NCI-H748 (cell line): ENCODE data around the gene TRAF3IP1.
"Not testable (repeated sequence)": the region's sequence is repeated elsewhere in the genome, so short reads cannot be mapped to it uniquely, and the experiment has no call there.

Source experiments
- DNase-seq: peaks from one replicate; lab custom pipeline; 2025; ENCODE audit not compliant: unreplicated experiment; lab: John Stamatoyannopoulos, UW

Gene TRAF3IP1

DNA sequence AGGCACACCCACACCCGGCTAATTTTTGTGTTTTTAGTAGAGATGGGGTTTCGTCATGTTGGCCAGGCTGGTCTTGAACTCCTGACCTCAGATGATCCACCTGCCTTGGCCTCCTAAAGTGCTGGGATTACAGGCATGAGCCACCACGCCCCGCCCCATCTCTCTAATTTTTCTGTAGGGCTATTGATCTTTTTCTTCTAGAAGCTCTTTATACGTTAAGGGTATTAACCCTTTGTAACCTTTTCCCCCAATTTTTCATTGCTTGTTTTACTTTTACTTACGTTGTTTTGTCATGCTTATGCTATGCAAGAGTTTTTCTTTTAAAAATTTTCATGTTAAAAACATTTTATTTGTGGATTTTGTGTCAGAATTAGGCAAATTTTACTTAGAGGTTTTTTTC lies 121.9 kb downstream of the TRAF3IP1 start:
- not testable (repeated sequence) for DNase-seq

DNA sequence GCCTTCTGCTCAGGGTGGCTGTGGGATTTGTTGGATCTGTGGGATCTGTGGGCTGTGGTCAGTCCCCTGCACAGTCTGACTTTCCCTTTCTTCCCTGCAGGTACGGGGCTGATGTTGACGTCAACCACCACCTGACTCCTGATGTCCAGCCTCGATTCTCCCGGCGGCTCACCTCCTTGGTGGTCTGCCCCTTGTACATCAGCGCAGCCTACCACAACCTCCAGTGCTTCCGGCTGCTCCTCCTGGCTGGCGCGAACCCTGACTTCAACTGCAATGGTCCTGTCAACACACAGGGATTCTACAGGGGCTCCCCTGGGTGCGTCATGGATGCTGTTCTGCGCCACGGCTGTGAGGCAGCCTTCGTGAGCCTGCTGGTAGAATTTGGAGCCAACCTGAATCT lies 123.9 kb downstream of the TRAF3IP1 start:
- DNase-seq: no peak

DNA sequence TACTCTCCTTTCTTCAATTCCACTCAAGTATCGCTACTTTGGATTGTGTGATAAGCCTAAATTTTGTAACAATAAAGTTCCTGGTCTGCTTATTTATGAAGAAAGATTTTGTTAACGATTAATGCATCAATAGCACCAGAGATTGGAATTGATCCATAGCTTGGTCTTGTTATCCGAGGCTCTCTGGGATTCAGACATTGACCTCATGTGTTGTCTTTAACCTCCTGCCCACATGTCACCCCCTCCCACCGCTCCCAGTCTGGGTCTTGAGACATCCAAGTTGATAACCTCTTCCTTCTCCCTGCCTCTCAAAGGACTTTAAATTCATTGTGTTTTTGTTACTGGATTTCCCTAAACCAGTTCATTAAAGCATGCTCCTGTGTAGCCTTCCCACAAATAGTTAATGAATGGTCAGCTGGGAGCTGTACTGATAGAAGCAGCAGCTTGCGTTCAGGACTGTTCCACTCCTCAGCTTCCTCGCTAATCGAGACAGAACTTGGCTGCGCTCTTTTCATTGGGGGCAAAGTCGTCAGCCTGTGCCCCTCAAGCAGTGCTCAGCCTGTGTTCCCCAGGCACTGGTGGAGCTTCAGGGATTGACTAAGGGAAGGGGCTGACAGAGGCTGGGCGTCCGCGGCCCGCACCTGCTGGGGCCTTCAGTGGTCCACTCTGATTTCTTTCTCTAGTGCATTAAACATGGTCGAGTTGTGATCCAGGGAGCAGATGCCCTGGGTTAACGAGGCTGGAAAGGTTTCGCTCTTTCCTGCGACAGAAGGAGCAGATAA lies 125.3 kb downstream of the TRAF3IP1 start:
- DNase-seq: no peak

DNA sequence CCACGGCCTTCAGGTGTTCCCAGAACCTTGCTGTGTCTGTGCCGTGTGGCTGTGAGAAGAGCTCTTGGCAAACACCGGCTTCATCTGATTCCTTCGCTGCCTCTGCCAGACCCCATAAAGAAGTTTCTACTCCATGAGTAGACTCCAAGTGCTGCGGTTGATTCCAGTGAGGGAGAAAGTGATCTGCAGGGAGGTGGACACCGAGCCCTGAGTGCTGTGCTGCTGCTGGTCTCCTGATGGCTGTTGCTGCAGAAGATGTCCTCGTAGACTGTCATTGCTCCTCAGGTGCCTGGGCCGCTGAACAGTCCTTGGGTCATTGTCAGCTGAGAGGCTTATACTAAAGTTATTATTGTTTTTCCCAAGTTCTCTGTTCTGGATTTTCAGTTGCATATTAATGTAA lies 126.1 kb downstream of the TRAF3IP1 start:
- DNase-seq: no peak

DNA sequence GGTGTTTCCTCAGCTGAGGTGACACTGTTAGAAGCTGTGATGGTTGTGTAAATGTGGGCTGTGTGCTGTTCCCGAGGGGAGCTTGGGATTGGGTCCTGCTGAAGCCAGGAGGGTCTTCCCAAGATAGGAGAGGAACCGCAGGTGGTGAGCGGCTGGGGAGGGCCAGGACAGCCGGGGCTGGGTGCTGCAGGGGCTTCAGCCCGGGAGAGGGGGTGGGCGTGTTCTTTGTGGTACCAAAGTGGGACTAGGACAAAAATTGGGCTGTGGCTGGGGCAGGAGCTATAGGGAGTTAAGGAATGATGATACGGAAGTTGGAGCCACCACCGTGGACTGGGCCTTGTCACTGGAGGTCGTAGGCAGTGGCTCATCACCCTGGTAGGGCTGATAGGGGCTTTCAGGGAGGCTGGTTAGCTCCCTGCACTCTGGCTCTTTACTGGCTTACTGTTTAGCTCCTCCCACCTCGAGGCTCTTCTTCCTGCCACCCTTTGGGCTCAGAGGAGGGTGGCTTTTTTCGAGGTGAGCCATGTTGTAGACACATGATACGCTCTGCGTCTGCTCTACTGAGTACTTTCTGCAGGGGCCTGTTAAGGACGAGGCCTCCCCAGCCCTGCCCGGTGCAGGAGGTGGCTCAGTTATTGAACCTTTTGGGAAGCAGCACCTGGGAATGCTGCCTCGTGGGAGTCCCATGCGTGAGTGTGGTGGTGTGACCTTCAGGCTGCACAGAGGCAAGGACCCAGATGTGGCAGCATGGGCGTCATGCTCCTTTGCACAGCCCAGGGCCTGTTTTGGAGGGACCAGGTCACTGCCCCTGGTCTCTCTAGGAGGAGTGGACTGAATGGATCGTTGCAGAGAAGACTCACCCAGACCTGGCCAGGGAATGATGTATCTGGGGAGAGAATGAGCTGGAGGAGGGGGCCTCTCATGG lies 128.0 kb downstream of the TRAF3IP1 start:
- no peak for DNase-seq

DNA sequence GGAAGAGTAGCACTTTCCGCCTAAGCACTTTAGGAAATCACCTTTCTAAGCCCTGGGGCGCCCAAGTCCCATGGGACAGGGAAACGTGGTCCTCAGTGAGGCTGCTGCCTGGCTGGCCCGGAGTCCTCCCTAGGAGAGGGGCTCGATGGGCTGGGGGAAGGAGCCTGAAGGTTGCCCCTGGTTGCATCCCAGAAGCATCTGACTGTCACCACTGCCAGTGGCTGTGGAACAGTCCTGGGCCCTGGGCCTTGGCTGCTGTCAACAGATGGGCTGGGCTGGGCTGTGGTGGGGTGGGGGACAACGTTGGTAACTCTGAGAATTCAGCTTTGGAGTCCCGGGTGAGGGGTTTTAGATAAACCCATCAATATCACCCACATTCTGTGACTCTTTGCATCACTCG lies 128.9 kb downstream of the TRAF3IP1 start:
- no peak for DNase-seq

DNA sequence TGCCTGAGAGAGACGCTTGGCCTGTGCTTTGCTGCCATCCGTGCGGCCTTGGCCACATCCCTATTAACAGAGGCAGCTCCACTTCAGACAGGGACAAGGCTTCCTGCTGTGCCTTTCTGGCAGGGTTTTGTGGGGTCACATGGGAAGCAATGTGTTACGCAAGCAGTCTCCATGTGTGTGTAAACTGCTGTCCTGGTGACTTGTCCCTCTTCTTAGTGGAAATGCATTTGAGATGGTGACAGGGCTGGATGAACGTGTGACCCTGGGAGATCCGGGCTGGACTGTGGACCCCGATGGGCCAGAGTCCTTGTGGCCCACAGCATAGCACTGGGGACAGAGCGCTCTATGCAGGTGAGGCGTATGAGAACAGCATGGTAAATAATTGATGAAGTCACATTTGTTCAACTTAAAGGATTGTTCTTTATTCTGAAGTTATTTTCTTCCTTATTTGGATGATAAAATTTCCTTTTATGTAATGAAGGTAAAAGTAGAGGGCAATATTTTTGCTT lies 129.6 kb downstream of the TRAF3IP1 start:
- no peak for DNase-seq

DNA sequence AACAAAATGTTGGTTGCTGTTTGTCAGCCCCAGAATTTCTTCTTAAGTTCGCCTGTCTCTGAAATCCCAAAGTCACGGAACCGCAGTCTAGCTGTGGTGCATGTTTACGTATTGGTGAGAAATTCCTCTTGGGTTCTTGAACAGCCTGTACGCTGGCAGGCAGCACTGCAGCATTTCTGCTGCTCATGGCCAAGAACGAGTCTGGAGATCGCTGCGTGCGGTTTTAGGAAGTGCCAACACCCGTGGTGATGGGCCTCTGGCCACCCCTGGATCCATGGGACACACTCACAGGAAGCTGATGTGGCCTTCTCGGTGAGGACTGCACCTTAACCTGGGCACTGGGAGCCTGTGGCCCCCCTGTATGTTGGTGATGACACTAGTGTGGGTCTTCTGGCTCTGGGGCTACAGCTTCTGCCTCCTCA lies 130.1 kb downstream of the TRAF3IP1 start:
- DNase-seq: no peak
